GM19395 (cell line): Measurements from ENCODE around the gene SLC37A3.
"Not testable (repeated sequence)": the region's sequence is repeated elsewhere in the genome, so short reads cannot be mapped to it uniquely, and the experiment has no call there.

Experiments used
- ATAC-seq: cut with Tn5 transposase; IDR thresholded peaks from one replicate; pipeline ENCODE4 v1.9.1; 2021; ENCODE audit warnings: mild to moderate bottlenecking, moderate library complexity; ENCODE audit not compliant: unreplicated experiment

Gene SLC37A3

DNA sequence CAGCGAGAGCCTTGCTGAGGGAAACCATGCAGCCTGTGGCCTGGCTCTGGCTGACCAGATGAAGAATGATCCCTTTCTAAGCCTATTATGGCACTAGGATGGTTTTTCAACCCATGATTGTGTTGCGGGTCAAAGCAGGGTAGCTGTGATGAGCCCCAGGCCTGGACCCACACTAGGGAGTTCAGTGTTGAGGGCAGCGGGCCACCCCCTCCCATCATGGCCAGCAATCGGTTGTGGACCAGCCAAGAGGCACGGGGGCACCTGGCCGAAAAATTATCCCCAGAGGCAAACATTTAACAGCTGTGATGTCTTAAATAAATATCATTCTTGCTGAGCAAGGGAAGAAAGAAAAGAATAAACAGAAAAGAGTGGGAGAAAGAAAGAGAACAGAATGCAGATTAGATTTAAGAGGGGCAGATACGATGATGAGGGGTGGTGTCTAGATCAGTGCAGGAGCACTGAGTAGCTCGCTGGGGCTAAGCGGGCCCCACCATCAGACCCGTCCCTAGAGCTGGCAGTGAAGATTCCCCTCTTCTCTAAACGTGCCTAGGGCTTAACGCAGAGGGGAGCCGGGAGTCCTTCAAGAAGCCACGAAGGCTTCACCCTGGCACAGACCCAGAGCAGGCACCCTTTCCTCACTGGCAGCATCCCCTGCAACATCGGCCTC lies 82.7 kb downstream of the SLC37A3 start:
- ATAC-seq: no peak

GRCh38 chr7:140314573-140315480 lies 83.5 kb downstream of the SLC37A3 start:
- no peak for ATAC-seq

- ATAC-seq: no peak
Measured at GRCh38 chr7:140312141-140312846, 86.0 kb downstream of the SLC37A3 start.

- ATAC-seq: not testable (repeated sequence)
Measured at GRCh38 chr7:140311128-140311527, 87.2 kb downstream of the SLC37A3 start.

GRCh38 chr7:140310337-140311002 lies 87.9 kb downstream of the SLC37A3 start:
- no peak for ATAC-seq

GRCh38 chr7:140308060-140308459 lies 90.3 kb downstream of the SLC37A3 start:
- ATAC-seq: no peak

GRCh38 chr7:140304191-140304799 lies 94.0 kb downstream of the SLC37A3 start:
- ATAC-seq: peak; percentile 65

DNA sequence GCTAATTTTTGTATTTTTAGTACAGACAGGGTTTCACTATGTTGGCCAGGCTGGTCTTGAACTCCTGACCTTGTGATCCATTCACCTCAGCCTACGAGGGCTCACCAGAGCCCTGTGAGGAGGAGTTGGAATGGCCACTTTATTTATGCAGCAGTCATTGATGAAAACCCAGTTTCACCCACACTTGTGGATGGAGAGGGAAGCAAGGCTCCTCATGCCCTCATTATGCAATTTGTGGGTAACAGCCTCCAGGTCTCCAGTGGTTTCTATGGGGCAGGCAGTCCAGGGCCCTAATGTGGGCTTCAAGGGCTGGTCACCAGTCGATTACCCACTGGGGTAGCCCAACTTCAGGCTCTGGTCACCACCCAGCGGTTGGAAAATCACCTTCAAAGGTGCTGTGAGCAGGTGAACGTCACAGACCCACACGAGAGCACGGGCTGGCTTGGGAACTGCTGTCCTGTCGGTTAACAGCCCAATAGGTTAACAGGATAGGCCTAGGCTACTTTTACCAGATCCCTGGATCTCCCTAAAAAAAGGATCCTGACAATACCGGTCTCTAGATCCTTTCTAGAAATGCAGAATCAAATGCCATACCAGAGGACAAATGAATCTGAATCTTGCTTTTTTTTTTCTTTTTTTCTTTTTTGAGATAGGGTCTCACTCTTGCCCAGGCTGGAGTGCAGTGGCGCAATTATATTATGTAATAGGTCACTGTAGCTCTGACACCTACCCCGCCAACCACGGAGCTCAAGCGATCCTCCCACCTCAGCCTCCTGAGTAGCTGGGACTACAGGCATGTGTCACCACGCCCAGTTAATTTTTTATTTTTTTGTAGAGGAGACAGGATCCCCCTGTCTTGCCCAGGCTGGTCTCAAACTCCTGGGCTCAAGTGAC lies 97.8 kb downstream of the SLC37A3 start:
- no peak for ATAC-seq

DNA sequence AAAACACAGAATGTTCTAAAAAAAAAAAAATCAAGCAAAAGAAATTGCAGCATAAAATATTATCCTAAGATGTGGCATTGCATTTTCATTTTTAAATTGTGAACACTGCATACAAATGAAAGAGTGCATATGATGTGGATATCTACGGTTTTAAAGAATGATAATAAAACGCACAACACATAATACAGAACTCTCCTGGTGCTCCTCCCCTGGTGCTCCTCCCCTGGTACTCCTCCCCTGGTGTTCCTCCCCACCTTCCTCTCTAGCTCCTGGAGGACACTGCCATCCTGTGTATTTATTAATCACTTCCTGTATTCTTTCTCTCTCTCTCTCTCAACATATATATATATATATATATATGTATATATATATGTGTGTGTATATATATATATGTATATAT lies 100.1 kb downstream of the SLC37A3 start:
- no peak for ATAC-seq

GRCh38 chr7:140297192-140297591 lies 101.1 kb downstream of the SLC37A3 start:
- ATAC-seq: no peak

DNA sequence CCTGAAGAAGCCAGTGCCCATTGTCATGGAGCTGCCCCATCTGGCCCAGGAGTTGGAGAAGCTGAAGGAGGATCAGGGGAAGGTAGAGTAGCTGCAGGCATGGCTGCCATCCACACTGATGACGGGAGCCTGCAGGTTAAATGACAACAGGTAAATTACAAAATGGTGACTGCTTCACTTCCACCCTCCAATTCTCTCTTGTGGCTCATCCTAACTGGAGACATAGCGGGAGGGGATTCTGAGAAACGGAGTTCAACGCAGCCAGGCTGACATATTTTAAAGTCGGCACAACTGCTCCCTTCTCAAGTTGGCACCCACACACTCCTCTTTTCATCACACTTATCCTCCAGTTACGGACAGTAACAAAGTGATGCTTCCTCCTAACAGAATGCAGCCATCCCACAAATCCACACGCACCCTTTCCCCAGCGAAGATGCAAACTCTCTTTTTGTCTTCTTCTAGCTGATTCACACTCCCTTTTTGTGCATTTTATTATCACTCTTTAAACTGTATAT lies 103.0 kb downstream of the SLC37A3 start:
- ATAC-seq: no peak

DNA sequence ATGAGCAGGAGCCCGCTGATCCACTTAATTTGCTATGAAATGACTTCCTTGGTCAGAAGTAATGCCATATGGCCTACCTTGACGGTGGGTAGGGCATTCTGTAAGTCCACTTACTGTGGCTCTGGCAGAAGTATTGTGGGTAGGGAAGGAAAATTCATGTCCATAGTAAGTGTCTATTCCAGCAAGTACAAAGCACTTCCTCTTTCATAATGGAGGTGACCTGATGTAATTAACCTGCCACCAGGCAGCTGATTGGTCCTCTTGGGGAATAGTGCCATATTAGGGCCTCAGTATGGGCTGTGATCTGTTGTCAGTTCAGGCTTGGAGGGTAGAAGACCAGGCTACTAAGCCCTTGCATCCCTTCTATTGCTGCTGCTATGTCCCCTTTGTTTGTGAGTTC lies 103.9 kb downstream of the SLC37A3 start:
- no peak for ATAC-seq

DNA sequence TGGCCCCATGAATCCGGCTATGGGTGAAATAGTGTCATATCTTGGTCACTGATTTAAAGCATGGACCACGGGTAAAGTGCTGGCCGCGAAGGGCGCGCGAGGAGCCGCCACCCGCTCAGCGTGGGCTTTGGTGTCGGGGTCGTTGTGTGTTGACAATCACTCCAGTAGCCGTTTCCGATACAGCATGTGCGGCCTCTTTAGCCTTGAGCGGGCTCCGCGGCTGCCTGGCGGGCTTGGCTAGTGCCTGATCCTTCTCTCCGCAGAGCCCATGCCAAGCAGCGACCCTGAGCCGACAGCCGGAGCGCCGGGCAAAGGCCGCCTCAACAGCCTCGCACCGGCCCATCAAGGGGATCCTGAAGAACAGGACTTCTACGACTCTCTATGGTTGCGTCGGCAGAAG lies 105.9 kb downstream of the SLC37A3 start:
- no peak for ATAC-seq

DNA sequence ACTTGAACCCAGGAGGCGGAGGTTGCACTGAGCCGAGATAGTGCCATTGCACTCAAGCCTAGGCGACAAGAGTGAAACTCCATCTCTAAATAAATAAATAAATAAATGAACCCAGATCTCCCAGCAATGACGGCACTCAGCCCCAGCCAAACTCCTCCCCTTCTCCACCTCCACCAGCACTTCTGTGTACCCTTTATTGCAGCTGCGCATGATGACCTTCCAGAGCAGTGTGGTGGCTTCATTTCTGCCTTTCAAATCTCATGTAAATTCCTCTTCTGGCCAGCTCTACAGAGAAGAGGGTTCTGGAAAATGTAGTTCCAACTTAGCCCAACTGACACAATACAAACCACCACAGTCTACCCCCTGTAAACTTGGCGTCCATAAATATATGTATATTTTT lies 108.5 kb downstream of the SLC37A3 start:
- ATAC-seq: no peak

- ATAC-seq: no peak
Measured at GRCh38 chr7:140287988-140288387, 110.3 kb downstream of the SLC37A3 start.

GRCh38 chr7:140285938-140286337 lies 112.4 kb downstream of the SLC37A3 start:
- no peak for ATAC-seq

DNA sequence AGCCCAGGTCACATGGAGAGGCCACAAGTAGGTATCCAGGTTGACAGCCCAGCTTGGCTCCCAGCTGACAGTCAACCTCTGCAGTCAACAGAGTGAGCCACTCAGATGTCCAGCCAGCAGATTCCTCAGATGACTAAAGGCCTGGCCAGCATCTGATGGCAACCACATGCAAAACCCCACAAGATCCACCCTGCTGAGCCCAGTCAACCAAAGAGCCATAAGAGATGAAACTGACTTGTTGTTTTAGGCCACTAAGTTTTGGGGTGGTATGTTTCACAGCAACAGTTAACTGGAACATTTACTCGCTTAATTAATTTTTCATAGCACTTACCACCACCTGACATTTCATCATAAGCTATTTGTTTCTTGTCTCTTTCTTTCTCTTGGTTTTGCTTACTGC lies 114.3 kb downstream of the SLC37A3 start:
- ATAC-seq: no peak
